ENCODE data around the gene ING2.

The ING2 gene

DNA sequence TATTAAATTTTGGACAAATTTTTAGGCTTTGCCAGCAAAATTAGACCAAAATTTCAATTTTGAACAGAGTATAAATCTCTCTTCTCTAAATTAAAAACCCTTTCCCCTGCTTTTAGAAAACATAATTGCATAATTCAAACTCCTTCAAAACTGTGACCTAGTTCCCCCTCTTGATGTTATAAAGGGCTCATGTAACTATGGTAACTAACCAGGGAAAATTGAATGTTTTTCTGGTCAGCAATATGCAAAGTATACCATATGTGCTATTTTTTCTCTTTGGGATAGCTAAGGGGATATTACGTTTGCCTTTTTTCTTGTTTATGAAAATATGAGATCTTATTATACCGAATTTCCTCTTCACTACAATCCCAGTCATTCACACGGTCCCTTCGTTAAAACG, 5.1 kb upstream of the ING2 start:
- no peak for DNase-seq

DNA sequence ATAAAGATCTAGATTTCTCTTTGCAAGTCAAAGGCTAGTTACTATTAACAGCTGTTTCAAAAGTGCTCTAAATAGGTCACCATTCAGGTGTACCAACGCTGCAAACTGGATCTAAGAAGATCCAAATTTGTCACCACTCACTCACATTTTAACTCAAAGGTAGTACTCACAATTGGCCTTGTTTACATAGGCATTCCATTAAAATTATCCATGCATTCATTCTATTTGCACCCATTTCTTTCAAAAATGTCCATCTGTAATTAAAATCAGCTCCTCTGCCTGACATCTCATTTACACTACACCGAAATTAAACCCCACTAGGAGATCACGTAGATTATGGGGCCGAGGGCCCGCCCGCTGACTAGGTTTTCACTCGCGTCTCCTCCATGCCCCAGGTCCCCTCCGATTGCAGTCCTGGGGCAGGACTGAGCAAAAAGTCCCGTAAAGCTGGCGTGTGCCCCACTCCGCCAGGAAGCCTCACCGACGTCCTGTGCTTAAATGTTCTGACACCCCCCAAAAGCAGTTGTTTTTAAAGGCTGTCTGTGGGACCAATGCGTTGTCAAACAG, 1.3 kb upstream of the ING2 start:
- no peak for DNase-seq

DNA sequence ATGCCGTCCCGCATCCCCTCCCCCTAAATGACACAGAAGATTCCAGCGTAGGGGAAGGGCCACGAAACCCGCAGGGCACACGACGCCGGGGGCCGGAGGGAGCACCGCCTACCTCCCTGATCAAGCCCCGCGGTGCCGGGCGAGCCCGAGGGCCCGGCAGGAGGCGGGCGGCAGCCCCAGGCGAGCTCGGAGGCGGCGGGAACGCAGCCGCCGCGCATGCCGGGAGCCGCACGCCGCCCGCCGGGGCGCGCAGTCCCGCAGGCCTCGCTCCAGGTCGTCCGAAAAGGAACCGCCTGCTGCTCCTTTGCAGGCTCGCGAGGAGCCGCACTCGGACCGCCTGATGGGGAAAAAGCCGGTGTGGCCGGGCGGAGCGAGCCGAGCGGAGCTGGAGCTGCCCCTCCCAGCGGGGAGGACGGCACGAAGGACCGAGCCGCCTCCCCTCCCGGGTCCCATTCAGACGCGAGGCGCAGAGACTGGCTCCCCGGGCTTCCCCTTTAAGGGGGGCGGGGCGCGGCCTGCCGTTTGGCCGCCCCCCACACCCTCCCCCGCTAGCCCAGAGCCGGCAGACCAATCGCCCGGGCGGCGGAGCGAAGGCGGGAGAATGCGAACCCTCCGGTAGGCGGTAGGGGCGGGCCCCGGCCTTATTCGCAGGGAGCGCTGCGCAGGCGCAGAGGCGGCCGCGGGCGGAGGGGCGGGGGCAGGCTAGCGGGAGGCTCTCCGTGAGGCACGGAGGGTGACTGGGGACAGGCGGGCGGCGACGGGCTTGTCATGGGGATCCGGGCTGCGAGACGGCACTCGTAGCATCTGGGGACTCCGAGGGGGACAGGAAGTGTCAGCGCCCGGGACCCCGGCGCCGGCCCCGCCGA, 561 bp upstream of the ING2 start:
- peak; percentile 99 for DNase-seq

DNA sequence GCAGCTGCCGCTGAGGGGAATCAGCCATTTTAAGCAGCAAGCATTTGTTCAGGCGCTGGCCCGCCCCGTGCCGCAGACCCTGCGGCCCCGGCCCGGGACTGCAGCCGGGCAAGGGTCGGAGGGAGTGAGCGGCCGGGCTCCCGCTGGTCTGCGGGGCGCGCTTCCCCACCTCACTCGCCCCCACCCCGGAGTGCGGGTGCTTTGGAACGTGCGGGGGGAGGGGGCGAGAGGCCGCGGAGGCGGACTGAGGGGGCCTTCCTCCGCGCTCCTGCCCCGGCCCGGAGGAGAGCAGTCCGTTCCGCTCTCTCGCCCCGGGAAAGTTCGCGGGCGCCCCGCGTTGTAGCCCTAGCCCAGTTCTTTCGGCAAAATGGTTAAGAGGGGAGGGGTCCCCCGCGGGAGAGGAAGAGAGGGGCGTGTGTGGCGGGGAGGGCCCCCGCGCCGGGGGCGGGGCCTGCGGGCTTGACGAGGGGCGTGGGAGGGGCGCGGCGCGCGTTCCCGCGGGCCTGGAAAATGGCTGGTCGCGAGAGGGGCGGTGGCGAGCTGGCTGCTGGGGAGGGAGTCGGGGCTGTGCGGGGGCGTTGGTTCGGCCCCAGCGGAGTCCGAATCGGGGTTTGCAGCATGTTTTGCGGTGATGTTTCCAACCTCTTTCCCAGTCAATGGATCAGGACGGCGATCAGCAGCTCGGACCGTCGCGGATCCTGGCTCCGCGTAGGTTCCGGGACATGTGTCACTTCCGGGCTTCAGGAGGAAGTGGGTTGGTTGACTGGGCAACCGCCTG, 942 bp downstream of the ING2 start:
- peak; percentile 82 for DNase-seq

DNA sequence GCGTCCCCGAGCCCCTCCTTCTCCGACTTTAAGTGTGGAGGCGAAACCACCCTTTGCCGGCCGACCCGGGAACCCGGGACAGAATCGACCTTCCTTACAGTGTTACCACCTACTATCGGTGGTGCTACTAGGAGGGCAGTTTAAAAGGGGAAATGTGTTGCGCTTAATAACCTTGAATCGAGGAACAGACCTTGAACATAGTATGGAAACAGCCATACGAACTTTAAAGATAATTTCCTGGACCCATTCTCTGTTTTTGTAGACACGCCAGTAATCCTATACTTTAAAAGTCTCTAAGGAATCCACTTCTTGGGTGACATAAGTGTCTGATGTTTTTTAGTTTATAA, 1.5 kb downstream of the ING2 start:
- no peak for DNase-seq

DNA sequence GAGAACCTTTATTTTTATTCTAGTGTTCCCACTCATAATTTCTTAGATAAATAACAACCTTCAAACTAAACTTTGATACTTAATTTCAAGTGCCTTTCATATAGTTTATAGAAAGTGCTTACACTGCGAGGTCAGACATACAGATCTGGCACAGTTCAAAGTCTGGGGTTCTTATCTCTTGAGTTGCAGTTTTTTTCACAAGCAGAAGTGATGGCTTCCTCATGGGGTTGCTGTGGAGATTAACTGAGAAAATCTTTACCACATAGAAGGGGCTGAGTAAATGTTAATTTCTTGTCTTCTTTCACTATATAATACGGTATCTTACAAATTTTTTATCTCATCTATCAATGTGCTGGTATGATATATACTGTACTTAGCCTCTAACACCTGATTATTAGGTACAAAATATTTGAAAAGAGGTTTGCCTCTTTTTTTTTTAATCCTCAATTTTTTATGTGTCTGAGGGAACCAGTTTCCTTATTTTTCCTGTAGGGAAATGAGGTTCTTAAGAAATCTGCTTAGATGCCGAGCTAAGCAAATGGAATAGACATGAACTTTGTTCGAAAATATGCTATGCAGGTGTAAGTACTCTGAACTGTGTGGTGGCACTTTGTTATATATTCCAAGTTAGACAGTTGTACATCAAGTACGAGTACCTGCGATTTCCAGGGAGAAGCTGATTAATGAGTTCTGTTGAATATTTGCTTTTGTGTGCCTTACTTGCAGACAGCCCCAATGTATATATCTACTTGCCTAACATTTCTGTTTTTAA, 3.3 kb downstream of the ING2 start:
- no peak for DNase-seq

DNA sequence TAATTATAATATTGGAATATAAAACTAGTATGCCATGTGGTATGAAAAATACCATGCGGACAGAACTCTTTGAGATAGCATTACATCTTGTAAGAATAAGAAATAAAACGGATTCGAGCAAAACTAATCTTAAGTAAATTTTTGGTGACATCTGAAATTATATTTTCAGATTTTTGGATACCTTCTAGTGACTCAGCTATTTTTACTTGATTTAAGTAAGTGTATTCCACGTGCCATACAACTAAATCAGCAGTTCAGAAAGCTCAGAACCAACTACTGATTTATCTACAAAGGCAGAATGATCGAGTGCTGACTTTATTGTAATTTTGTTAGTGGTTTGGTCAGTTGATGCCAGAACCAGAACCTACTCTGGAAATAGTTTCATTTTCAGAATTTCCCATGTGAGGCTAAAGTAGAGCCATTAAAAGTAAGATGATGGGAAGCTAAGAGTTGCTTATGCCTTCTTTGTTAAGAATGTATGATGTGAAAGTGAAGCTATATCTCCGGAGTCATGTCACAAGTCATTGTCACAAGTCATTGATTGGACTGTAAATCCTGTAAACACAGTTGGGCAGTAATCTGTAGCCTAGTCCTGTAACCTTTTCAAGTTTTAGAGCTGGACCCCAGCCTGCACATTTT, 4.0 kb downstream of the ING2 start:
- DNase-seq, result no peak

DNA sequence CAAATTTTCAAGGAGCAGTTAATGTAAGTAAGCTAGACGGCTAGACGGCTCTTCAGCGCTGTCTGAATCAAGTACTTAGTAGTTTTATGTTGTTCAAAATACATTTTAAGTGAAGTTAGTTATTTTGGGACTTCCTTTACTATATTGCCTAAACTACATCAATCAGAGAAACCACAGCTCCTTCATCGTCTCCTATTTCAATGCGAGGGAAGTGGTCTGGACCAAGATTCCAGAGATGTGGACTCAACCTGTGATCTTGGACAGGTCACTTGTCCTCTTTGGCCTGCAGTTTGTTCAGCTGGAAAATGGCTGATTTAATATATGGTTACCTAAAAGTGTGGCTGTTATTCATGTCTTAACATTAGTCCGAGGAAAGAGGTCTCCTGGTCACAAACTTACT, 10.6 kb downstream of the ING2 start:
- no peak for DNase-seq

DNA sequence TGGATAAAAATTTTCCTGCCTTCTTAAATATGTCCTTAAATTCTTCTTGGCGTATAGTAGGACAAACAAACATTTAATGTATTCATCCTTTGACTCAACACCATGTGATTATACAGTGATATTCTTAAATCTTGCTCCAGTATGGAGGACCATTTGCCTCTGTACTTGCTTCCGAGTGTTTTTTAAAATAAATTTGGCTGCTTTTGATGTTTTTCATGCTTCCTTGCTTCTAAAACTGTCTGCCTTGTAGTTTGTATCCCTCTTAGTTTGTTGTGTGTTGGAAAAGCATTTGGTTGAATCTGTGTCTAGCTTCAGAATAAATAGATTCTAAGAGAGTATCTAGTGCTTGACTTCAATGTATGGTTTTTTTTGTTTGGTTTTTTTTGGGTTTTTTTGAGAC, 12.3 kb downstream of the ING2 start:
- no peak for DNase-seq

DNA sequence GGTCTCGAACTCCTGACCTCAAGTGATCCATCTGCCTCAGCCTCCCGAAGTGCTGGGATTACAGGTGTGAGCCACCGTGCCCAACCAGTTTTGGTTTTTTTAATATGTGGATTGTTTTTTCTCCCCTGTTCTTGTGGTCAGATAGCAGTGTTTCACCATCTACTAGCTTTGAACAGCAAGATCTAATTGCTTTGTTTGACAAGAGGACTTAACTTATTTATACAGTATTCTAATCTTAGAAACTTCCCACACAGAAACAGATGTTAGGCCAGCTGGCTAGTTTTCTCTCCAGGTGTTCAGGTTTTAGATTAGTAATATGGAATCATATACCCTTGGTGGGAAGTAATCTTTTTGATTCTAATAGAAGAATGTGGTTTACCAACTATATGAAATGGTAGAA, 12.9 kb downstream of the ING2 start:
- DNase-seq, result no peak

DNA sequence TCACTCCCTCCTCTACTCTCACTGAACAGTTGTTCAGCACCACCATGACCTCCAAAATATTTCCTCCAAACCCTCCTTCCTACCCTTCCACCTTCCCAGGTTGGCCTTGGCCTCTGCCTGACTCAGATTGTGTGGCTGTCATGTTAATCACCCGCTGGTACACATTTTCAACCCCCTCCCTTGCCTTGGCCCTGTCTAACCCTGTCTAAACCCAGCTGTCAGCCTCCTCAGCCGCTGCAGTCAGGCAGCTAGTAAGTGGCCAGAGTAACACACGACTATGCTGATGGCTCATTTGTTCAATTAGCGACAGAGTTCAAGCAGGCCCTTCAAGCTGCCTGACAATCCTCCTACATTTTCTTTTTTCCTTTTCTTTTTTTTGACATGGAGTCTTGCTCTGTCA, 18.0 kb downstream of the ING2 start:
- no peak for DNase-seq

DNA sequence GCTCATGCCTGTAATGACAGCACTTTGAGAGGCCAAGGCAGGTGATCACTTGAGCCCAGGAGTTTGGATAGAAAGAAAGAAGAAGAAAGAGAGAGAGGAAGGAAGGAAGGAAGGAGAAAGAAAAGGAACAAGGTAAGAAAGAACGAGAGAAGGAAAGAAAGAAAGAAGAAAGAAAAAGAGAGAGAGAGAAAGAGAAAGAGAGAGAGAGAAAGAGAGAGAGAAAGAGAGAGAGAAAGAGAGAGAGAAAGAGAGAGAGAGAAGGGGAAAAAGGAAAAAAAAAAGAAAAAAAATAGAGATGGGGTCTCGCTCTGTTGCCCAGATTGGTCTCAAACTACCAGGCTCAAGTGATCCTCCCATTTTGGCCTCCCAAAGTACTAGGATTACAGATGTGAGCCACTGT, 22.5 kb downstream of the ING2 start:
- no peak for DNase-seq

DNA sequence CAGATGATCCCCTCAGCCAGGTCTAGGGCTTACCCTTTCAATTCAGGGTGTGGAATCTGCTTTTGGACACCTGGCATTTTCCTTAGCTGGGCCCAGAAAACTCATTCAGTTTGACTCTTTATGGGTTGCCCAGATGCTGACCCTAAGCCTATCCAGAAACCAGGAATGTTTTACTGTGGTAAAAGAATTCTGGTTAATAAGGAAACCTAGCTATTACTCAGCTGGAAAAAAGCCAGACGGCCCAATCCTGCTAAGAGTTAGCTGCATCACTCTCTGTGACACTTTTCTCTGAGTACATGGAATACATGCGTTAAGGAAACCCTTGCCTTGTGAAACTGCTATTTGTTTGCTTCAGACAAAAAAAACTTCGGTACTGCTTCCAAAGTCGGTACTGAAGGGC, 28.0 kb downstream of the ING2 start:
- DNase-seq, result no peak

DNA sequence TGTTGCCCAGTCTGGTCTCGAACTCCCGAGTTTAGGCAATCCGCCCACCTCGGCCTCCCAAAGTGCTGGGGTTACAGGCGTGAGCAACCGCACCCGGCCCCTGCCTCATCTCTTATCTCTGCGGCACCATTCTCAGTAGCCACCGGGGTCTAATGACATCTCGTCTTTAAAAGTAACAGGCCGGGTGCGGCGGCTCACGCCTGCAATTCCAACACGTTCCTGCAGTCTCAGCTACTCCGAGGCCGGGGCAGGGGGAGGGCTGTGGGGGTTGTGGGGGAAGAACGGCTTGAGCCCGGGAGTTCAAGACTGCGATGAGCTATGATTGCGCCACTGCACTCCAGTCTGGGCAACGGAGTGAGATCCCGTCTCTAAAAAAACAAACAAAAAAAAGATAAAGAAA, 28.8 kb downstream of the ING2 start:
- no peak for DNase-seq

DNA sequence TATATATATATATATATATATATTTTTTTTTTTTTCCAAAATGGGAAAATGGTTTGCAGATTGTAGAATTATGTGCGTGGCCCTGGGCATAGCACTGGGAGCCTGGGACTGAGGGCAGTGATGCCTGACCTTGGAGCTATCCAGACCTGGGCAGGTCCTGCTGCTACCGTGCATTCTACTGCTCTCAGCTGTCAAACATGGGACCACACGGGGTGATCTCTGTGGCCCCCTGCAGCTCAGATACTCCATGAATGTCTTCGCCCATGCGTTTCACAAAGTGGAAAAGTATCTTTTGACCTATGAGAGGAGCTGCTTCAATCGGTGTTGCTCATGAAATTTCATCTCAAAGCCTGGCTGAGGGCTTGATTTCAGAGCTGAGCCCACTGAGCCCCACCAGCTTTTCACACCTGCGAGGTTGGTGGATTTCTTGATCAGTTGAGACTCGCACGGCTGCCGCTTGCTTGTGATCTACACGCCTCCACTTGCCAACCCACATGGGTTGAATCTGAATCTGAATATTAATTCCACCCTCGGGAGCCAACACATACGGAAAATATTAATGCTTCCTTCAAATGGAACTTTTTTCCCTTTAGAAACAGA, 35.7 kb downstream of the ING2 start:
- DNase-seq, result no peak

DNA sequence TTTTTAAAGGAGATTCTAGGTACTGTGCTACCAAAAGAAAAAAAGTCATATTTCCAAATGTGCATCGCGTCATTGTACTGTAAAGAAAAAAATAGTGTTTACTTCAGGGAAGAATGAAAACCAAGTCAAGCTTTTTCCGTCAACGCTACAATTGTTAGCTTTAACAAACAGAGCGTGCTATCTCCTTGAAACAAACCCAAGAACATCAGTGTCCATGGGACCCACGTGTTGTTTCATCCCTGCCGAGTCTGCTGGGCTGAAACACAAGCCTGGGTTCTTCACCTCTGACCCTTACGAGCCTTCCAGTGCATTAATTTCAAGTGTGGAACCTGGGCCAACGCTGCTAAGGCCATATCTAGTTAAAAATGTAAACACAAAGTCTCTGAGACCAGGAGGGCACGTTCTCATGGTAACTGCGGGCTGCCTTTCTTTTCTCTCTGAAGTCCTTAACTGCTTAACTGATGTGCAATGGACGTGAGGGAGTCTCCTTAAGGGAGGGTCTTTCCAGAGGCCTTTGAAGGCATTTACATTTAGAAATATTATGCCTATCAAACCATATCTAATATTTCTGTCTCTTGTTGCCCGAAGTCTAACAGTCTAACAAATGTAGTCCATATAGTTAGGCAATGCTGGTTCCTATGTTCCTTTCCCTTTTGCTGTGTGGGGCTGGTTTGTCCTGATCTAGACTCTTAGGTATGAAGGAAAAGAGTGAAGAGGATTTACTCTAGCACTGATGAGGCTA, 36.3 kb downstream of the ING2 start:
- no peak for DNase-seq

DNA sequence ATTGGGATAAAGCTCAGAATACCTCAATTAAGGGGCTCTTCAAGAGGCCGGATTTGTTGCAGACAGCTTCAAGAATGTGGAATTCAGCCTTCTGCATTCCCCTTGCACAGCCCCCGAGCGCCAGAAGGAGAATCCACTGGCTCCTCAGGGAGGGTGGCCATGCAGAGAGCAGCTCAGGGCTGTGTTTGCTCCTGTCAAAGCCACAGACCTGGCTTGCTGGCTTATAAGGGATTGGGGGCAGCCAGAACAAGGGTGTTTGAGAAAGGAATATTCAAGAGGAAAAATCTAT, 36.8 kb downstream of the ING2 start:
- no peak for DNase-seq

DNA sequence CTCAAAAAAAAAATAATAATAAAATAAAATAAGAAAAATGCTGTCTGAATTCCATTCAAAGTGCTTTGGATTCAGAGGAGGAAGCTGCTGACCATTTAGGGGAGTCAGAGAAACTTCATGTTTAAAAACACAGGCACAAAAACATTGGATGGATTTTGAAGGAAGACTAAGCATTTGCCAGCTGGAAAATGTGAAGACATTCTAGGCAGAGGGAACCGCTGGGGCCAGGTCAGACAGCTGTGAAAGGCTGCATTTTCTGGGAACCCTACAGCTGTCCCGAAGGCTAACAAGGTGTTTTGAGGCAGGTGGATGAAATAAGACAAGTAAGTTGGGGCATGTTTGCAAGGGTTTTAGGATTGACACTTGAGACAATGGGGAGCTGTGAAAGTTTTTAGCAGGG, 38.6 kb downstream of the ING2 start:
- DNase-seq, result no peak

DNA sequence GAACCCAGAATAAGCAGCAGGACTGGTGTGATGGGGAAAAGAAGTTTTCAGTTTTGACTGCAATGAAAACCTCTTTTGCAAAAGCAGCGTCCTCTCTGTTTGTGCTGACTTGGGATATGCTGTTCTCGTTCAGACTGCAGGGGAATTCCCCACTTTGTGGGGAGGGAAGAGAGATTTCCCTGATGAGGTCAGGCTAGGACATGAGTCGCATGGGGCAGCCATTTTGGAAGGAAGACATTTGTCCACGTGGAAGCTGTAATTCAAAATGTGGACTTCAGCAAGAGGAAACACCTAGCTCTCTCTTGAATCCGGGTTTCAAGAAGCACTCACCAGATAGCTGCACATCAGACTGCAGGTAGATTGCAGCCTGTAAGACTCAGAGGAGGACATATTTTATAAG, 39.3 kb downstream of the ING2 start:
- DNase-seq, result no peak

DNA sequence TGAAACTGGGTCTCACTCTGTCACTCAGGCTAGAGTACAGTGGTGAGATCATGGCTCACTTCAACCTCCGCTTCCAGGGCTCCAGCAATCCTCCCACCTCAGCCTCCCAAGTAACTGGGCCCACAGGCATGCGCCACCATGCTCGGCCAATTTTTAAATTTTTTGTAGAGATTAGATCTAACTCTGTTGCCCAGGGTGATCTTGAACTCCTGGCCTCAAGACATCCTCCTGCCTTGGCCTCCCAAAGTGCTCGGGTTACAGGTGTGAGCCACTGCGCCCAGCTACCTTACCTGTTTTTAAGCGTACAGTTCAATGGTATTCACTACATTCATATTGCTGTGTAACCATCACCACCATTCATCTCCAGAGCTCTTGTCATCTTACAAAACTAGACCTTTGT, 41.5 kb downstream of the ING2 start:
- DNase-seq, result no peak

DNA sequence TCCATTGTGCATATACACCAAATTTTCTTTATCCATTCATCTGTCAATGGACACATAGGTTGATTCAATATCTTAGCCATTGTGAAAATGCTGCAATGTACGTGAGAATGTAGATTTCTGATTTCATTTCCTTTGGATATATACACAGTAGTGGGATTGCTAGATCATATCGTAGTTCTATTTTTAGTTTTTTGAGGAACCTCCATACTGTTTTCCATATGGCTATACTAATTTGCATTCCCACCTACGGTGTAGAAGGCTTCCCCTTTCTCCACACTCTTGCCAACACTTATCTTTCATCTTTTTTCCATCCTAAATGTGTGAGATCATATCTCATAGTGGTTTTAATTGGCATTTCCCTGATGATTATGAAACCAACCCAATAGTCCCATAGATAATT, 43.4 kb downstream of the ING2 start:
- DNase-seq, result no peak
